Fibroblast of villous mesenchyme (primary cell): ENCODE data around the gene PMM1. TPM values are rescaled to one million over a fixed set of nuclear protein-coding genes. Genes with fewer than 3 reads are reported as not detected.
"Not testable (repeated sequence)": the region's sequence is repeated elsewhere in the genome, so short reads cannot be mapped to it uniquely, and the experiment has no call there.

Experiments
- DNase-seq: peaks from one replicate; pipeline ENCODE4 v3.0.0-alpha.2; 2010; ENCODE audit warnings: low read depth
- H3K4me3 ChIP-seq: 2 replicates; pipeline ENCODE4 v1.5.1; 2011; ENCODE audit warnings: low read depth, mild to moderate bottlenecking, low read length
- total RNA-seq: library from RNA; depleted of rRNA; stranded (reverse); fragments of >200 nt; gene quantifications from 2 replicates; pipeline ENCODE4 v1.2.3, GENCODE V29; 2012
- TF ChIP-seq, protein P1 (sequence below): IDR thresholded peaks from 2 replicates; pipeline ENCODE4 v1.5.1; 2012; ENCODE audit warnings: low read depth, mild to moderate bottlenecking, low read length; ENCODE audit not compliant: insufficient read depth

Gene PMM1
- total RNA-seq, 1 donor: 13.8 TPM

GRCh38 chr22:41563051-41563711 lies 26.5 kb downstream of the PMM1 start:
- peak overlapping the region; percentile 23 for H3K4me3 ChIP-seq
- DNase-seq: peak; percentile 93
- TF ChIP-seq, protein P1, sequence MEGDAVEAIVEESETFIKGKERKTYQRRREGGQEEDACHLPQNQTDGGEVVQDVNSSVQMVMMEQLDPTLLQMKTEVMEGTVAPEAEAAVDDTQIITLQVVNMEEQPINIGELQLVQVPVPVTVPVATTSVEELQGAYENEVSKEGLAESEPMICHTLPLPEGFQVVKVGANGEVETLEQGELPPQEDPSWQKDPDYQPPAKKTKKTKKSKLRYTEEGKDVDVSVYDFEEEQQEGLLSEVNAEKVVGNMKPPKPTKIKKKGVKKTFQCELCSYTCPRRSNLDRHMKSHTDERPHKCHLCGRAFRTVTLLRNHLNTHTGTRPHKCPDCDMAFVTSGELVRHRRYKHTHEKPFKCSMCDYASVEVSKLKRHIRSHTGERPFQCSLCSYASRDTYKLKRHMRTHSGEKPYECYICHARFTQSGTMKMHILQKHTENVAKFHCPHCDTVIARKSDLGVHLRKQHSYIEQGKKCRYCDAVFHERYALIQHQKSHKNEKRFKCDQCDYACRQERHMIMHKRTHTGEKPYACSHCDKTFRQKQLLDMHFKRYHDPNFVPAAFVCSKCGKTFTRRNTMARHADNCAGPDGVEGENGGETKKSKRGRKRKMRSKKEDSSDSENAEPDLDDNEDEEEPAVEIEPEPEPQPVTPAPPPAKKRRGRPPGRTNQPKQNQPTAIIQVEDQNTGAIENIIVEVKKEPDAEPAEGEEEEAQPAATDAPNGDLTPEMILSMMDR: no peak

DNA sequence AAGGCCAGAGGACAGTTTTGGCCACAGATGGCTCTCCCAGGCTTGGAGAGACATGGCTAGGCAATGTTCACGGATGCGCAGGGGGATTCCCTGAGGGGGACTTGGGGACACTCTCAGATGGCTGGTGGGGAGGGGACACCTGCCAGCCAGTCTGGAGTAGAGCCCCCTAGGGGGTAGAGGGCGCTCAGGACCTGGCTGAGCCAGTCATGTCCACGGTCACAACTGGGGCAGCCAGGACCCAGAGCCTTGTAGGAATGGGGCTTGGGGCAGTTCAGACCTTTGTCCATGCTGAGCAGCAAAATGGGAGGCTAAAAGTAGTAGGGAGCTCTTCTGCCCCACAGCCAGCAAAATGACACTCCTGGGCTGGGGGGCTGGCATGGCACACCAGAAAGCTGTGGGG lies 27.2 kb downstream of the PMM1 start:
- DNase-seq: no peak
- no peak overlapping the region for H3K4me3 ChIP-seq
- TF ChIP-seq, protein P1: no peak

DNA sequence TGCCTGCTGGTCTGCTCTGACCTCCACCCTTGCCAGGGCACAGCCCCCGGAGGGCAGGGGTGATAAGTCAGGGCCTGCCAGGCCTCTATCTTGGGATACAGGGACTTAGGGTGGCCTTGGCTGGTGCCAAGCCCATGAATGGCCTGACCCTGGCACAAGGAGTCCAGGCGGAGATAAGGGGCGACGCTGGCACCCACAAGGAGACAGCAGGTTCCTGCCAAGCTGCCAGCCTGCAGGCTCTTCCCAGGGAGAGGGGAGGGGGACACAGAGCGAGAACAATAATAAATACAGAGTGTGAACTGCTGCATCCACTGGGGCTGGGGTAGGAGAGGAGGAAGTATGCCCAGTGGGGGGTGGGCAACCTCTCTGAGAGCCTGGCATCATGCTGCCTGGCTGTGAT lies 27.9 kb downstream of the PMM1 start:
- TF ChIP-seq, protein P1: no peak
- peak overlapping the region; percentile 57 for H3K4me3 ChIP-seq
- no peak for DNase-seq

DNA sequence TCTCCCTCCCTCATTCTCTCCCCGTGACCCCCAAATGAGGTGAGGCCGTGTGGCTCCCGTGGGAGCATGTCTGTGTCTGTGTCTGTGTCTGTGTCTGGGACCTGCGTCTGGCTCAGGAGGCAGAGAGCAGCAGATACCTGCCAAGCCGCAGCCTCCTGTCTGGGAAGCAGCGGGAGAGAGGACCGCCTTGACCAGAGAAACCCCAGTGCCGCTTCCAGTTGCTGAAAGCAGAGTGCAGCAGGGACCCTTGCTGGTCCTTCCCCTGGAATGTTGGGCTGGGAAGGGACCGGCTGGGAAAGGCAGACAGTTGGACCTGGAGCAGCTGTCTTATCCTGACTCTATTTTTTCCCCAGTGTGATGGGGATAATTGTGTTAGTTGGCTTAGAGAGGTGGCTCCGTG lies 28.3 kb downstream of the PMM1 start:
- DNase-seq: no peak
- TF ChIP-seq, protein P1: no peak
- peak overlapping the region; percentile 57 for H3K4me3 ChIP-seq

GRCh38 chr22:41560095-41560471 lies 29.6 kb downstream of the PMM1 start:
- no peak overlapping the region for H3K4me3 ChIP-seq
- TF ChIP-seq, protein P1: no peak
- no peak for DNase-seq

DNA sequence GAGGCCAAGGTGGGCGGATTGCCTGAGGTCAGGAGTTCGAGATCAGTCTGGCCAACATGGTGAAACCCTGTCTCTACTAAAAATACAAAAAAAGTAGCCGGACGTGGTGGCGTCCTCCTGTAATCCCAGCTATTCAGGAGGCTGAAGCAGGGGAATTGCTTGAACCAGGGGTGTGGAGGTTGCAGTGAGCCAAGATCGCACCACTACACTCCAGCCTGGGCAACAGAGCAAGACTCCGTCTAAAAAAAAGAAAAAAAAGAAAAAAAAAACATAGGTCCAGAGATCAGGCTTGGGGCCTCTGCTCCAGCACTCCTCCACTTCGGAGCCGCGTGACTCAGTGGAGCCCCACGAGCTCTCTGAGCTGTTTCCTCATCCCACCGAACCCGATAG lies 31.4 kb downstream of the PMM1 start:
- DNase-seq, H3K4me3 ChIP-seq: not testable (repeated sequence)

DNA sequence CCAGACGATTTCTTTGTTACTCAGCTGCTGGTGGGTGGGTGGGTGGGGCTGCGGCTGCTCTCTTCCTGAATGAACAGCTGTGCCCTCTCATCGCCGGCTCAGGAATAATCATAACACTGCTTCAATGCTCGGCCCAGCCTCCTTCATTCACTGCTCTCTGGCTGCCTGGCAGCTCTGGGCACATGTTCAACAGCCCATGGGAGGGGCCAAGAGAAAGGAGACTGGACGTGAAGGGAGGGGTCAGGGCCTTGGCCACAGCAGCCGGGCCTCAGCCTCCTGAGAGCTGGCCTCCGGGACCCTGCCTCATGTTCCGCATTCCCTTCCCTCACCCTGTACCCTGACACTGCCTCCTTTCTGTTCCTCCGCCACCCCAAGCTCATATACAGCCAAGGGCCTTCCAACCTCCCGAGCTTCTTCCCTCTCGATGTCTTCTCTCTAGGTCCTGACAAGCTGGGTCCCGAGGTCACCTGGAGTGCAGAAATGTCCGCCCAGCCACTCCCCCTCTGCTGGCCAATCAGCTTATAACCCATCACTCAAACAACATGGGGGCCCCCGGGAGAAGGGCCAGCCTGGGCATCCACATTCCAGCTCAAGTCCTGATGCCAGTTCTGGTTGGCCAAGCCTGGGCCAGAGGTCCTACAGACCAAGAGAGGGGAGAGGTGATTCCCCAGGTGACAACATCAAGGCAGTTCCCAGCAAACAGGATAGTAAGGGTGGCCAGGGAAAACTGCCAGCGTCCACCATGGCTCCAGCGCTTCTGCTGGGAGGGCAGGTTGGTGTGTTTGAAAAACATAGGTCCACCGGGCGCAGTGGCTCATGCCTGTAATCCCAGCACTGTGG lies 32.0 kb downstream of the PMM1 start:
- TF ChIP-seq, protein P1: no peak
- peak; percentile 93 for DNase-seq
- H3K4me3 ChIP-seq: peak overlapping the region; percentile 23
